Middle frontal gyrus (tissue), 1 donor: ENCODE results near the gene PEX11G.

ENCODE experiments used
- DNase-seq: peaks from one replicate; pipeline ENCODE4 v3.0.0-alpha.2; 2015; ENCODE audit warnings: low spot score; ENCODE audit errors: extremely low spot score

PEX11G gene

DNA sequence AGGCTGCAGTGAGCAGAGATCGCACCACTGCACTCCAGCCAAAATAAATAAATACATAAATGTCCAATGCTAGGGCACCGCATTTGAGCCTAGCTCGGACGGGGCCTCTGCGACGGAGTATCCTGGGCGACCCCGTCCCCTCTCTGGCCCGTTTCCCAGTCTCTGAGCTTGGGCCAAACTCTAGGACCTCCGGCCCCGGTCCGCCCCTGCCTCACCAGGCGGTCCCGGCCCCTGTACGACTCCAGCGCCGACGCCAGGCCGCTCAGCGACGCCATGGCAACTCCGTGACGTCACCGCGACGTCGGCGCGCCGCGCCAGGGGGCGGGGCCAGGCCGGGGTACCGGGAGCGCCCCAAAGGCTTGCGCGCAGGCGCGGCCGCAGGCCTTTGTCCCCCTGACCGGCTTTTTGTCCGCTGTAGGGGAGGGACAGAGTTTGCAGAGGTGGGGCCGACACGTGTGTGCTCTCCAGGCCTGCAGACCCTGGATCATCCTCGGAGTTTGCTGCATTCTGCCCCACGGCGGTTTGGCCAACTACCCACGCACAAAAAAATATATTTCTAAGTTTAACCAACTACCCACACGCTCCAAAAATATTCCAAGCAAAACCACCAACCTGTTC is at the start of gene PEX11G:
TSS of gene PEX11G (minus strand) at position 300 of the 618 bp plus-strand sequence. CDS start at position 275, 25 bp downstream.
- DNase-seq: peak; percentile 89

DNA sequence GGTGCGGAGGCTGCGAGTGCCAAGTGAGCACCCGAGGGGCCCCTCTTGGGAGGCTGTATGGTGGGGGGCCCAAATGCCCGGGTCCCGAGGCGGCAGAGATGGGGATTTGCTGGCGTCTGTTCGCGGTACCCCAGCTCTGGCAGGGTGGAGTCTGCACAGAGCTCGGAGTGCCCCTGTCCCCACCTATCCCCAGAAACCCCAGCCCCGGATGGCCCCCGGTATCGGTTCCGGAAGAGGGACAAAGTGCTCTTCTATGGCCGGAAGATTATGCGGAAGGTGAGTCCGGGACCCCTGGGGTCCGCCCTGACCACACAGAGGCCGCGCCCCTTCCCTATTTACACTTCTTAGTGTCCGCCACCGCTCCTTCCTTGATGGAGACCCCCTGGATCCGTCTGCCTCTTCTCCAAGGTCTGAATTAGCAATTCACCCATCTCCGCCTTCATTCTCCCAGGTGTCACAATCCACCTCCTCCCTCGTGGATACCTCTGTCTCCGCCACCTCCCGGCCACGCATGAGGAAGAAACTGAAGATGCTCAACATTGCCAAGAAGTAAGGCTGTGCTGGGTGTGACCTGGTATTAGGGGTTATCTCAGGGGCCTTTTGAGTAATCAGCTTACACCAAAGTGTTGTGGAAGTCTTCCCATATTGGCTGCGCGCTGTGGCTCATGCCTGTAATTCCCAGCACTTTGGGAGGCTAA is 47.3 kb upstream of the PEX11G start:
- DNase-seq: no peak

DNA sequence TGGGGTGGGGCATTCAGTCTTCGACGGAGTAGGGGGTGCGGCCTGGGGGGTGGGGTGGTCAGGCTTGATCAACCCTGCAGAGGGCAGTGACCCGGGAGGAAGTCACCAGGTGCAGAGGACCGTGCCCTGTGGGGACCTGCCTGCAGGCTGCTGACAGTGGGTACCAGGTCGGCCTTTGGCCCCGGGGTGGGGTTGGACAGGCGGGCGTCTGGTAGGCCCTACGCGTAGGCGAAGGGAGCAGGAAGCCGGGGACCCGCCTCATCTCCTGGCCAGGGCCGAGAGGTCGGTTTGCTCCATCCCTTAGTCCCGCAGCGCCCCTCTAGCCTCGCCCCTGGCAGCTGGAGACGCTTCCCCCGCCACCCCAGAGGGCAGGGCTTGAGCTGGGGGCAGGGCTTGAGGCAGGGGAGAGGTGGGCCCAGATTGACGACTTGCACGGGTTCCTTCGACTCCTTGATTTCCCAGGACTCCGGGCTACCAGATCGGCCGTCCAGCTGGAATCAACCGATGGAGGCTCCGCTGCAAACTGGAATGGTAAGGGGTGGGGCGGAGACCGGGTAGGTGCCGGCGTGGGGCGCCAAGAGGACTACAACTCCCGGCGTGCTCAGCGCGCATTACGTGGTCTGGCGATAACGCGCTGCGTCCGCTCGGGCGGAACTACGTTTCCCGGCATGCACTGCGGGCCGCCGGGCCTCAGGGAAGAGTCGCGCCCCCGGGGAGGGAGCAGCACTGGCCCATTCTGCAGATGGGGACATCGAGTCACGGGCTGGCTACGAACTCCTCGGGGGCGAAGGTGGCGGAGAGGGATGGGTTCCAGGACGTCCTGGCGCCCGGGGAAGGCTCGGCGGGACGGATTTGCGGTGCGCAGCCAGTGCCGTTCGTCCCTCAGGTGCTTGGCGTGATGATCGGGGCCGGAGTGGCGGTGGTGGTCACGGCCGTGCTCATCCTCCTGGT is 46.5 kb upstream of the PEX11G start, which contains the start of gene PNPLA6:
TSS of gene PNPLA6 (plus strand) at position 671 of the 951 bp plus-strand sequence. CDS start at position 743, 72 bp downstream.
- DNase-seq: peak; percentile 95

DNA sequence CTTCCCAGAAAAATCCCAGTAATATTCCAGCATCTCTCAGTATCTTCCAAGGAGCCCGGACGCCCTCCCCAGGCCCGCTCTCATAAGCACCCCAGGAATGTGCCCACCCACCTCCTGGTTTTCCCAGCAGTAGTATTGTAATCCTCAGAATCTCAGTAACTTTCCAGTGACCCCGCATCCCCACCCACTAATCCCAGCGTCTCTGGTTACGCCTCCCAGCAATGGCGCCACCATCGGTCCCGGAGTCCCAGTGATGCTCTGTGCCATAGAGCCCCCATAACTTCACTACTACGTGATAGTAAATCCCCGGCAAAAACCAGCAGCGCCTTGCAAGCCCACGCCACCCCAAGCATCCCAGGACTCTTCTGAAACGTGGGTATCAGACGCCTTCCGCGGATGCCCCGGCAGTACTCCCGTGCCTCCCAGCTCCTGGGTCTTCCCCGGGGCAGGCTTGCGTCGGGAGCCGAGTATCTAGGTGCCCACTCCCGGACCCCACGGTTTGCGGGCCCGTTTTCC is 45.8 kb upstream of the PEX11G start:
- peak; percentile 74 for DNase-seq

DNA sequence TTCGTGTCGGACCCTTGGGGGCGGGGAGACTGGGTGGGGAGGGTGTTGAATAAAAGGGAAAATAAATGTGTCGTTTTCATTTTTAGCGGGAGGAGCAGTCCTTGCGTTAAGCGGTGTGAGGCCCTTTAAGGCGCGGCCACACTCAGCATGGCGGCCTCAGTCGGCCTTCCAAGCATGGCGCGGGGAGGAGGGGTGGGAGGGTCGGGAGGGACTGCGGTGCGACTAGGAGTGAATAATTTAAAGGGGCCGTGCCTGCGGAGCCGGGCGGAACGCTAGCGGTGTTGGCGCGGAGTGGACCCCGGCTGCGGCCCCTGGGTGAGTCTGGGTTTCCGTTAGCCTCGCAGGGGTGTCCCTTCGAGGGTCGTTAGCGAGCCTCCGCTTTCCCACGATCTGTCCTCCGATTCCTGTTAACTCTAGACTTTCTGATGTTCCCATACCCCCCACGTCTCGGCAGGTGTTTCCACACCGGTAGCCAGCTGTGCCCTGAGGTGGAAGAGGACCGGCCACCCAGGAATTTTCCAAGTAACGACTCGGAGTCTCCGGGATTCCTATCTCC is 45.2 kb upstream of the PEX11G start:
- peak; percentile 65 for DNase-seq

DNA sequence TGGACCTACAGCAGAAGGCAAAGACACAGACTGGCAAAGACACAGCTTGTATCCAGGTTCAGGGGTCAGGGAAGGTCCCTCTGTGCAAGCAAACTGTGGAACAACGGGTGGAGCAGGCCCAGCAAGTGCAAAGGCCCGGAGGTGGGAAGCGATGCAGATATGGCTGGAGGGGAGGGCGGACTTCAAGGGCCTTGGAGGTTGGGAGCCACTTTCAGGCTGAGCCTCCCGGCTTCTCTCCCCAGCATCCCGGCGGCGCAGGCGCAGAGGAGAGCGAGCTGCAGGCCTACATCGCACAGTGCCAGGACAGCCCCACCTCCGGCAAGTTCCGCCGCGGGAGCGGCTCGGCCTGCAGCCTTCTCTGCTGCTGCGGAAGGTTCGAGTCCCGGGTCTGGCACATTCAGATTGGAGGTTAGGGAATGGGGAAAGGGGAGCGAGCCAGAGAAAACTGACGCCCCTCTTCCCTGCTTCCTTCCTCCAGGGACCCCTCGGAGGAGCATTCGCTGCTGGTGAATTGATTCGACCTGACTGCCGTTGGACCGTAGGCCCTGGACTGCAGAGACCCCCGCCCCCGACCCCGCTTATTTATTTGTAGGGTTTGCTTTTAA is 44.5 kb upstream of the PEX11G start:
- no peak for DNase-seq

DNA sequence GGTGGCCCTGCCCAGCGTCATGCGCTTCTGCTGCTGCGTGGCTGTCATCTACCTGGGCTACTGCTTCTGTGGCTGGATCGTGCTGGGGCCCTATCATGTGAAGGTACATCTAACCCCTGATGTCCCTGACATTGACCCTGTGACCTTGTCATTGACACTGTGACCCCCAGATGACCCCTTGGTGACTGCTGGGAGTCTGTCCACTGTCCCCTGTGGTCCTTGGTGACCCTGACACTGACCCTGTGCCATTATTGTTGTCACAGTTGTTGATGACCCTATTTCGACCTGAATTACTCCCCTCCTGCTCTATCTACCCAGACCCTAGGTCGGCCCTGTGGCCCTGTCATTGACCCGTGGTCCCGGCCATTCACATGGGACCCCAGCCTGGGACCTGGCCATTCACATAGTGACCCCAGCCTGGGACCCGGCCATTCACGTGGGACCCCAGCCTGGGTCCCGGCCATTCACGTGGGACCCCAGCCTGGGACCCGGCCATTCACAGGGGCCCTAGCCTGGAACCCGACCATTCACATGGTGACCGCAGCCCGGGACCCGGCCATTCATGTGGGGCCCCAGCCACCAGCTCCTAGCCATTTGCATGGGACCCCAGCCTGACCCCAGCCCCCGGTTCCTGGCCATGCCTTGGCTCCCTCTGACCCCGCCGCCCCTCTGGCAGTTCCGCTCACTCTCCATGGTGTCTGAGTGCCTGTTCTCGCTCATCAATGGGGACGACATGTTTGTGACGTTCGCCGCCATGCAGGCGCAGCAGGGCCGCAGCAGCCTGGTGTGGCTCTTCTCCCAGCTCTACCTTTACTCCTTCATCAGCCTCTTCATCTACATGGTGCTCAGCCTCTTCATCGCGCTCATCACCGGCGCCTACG is 41.0 kb upstream of the PEX11G start:
- DNase-seq: no peak

DNA sequence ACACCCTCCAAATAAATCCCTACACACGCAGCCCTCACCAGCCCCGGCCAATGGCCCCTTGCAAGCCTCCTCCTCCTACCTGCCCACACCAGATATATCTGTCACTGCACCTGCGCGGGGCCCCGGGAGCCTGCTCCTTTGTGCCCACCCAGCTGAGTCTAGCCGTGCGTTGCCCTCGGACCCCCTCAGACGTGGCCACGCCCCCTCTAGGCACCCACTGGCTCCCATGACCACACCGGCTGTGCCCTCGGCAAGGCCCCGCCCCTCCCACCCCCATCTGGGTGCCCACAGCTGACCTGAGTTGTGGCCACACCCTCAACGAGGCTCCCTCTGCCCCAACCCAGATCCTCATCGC is 40.4 kb upstream of the PEX11G start:
- DNase-seq: no peak

DNA sequence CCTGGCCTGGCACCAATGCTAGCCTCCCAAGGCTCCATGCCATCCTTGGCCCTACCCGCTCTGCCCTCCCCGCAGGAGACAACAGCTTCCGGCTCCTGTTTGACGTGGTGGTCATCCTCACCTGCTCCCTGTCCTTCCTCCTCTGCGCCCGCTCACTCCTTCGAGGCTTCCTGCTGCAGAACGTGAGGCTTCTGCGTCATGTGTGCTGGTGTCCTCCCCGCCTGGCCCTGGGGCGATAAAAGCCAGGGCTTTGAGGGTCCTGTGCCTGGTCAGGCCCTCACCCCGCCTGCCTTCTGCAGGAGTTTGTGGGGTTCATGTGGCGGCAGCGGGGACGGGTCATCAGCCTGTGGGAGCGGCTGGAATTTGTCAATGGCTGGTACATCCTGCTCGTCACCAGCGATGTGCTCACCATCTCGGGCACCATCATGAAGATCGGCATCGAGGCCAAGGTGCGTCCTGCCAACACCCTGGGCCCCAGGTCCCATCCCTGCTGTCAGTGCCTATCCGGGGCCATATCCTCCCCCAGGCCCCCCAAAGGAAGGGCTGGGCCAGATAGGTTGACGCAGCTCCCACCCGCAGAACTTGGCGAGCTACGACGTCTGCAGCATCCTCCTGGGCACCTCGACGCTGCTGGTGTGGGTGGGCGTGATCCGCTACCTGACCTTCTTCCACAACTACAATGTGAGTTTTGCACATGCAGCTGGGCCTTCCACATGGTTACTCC is 39.8 kb upstream of the PEX11G start:
- DNase-seq: no peak

DNA sequence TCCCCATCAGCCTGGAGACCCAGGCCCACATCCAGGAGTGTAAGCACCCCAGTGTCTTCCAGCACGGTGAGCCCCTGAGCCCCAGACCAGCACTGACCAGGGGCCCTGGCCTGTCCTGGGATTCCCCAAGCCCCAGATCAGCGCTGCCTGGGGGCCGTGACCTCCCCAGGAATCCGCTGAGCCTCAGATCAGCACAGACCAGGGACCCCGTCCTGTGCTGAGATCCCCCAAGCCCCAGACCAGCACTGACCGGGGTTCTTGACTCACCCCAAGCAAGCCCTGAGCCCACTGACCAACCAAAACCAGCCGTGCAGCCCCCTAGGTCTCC is 39.3 kb upstream of the PEX11G start:
- no peak for DNase-seq

DNA sequence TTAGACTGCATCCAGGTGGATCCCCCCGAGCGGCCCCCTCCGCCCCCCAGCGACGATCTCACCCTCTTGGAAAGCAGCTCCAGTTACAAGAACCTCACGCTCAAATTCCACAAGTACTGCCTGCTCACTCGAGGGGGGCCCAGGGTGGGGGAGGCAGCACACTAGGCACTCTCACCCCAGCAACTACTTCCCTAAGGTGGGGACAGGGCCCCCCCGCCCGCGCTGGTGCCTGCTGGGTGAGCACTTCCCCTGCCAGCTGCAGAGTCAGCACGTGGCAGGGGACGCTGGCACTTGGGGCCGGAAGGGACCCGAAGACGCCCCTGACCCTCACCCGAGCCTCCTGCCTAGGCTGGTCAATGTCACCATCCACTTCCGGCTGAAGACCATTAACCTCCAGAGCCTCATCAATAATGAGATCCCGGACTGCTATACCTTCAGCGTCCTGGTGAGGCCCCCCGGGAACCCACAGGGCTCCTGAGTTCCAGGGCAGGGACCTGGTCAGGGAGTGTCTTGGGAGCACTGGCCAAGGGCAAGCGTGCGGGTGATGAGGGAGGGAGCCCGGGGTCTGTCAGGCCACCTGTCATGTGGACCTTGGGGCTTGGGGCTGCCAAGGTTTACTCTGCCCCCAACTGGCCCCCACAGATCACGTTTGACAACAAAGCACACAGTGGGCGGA is 38.8 kb upstream of the PEX11G start:
- DNase-seq: no peak

DNA sequence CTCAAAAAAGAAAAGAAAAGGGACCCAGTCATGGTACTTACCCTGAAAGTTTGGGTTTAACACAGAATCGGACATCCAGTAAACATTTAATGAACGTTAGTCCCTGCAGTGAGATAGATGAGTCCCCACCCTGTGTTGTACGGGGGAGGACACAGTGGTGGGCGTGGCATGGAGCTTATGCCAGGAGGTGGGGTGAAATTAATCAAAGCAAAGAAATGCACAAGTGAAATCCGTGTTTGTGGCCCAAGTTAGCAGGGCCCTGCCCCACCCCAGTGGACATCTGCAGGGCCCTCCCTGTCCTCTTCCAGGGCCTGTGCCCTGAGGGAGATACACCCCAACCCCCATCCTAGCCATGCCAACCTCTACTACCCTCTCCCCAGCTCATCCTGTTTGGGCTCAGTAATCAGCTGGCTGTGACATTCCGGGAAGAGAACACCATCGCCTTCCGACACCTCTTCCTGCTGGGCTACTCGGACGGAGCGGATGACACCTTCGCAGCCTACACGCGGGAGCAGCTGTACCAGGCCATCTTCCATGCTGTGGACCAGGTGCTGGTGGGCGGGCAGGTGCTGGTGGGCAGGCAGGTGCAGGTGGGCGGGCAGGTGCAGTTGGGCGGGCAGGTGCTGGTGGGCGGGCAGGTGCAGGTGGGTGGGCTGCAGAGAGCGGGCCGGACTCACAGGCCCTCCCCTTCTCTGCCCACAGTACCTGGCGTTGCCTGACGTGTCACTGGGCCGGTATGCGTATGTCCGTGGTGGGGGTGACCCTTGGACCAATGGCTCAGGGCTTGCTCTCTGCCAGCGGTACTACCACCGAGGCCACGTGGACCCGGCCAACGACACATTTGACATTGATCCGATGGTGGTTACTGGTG is 37.5 kb upstream of the PEX11G start:
- no peak for DNase-seq

DNA sequence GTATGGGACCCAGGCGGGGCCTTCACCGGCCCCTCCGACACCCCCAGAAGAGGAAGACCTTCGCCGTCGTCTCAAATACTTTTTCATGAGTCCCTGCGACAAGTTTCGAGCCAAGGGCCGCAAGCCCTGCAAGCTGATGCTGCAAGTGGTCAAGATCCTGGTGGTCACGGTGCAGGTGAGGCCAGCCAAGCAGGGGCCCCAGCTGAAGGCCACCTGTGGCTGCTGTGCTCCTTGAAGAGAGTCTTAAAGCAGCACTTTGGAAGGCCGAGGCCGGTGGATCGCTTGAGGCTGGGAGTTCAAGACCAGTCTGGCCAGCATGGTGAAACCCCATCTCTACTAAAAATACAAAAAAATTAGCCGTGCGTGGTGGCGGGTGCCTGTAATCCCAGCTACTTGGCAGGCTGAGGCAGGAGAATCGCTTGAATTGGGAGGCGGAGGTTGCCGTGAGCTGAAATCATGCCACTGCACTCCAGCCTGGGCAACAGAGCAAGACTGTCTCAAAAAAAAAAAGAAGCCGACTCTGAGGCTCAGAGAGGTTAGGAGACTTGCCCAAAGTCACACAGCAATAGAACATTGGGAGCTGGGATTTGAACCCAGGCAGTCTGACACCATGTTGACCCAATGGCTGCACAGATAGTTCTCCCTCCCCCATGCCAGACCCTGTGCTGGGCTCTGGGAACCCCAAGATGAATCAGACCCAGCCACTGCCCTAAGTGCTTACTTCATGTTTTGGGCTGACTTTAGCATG is 36.3 kb upstream of the PEX11G start:
- DNase-seq: no peak

DNA sequence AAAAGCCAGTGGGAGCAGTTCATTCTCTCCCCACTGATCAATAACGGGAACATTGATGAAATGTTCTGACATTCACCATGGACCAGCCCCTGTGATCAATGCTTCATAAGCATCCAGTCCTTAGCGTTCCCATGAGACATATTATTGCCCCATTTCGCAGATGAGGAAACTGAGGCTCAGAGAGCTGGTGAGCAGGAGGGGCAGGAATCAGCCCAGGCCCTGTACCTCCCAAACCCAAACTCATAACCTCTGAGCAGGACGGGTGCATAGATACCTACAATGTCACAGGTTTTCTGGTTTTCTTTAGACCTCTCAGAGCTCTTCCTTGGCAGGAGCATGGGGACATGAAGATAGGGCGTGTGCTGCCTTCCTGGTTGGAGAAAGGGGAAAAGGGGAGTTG is 35.7 kb upstream of the PEX11G start:
- no peak for DNase-seq

DNA sequence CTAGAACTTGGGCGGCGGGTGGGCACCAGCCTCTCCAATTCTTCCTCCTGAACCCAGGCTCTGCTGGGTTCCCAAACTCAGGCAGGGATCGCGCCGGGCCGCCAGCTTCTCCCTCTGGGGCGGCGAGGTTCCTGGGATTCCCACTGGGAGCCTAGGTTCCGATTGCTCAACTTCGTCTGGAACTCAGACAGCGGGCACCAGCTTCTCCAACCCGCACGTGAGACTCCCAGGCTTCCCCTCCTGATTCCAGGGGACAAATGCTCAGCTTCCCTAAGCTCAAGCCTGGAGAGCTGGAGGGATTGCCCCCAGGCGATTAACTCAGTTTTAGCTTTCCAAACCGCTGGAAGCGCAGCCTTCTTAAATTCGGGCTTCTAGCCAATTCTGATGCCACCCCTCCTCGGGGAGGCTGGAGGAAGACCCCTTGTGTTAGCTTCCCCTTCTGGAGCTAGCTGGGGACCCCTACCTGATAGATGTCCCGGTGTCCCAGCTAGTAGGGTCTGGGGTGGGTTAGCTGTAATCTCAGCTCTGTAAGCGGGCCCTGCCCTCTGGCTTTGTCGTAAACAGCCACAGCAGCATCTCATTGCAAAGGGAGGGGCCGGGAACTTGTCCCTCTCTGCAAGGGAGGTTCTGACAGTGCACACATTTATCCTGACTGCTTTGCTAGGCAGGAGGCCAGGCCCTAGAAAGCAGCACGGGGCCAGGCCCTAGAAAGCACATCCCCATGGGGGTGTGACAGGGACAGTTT is 34.3 kb upstream of the PEX11G start:
- no peak for DNase-seq

DNA sequence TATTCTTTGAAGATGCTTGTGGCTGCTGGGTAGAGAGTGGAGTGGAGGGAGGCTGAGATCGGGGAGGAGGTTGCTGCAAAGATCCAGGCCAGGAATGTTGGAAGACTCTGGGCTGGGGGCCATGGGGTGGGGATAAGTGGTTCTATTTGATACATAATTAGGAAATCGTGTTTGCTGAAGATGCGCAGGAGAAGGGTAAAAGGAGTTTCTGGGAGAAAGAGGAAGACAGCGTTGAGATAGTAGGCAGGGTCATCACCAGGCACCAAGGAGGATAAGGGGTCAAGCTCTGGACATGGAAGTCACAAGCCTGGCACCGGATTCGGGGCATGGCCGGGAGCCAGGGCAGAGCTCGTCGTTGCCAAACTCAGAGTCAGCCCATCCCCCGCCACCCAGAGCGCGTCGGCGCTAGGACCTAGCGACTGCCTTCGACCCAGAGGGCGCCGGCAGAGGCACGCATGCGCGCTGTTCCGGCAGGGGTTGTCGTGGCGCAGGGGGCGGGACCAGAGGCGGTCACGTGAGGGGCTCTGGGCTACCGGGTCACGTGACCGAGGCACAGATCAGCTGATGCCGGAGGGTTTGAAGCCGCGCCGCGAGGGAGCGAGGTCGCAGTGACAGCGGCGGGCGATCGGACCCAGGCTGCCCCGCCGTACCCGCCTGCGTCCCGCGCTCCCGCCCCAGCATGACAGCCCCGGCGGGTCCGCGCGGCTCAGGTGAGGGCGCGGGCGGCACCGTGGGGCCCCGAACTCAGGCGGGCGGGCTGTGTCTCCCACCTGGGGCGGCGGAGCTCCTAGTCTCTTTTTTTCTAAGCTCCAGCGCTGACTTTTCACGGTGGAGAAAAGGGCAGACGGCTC is 33.5 kb upstream of the PEX11G start, which contains the start of gene MCOLN1:
TSS of gene MCOLN1 (plus strand) at position 553 of the 851 bp plus-strand sequence. CDS start at position 680, 127 bp downstream.
- DNase-seq: peak; percentile 97
